Stomach (tissue), 9 donors: ENCODE measurements around the gene GNMT. TPM values are rescaled to one million over a fixed set of nuclear protein-coding genes. Genes with fewer than 3 reads are reported as not detected.
"Not testable (repeated sequence)": the region's sequence is repeated elsewhere in the genome, so short reads cannot be mapped to it uniquely, and the experiment has no call there.

Experiments used
- DNase-seq, 2 donors: peaks; one replicate each; pipeline versions ENCODE4 v3.0.0 to v3.0.0-alpha.2; 2013 to 2019
- H3K27ac ChIP-seq, 5 donors: fragments of 200-600 bp in 4 of 5; sonication (generic) in 4 of 5; one replicate each; pipeline ENCODE4 v1.5.1; 2013 to 2019; ENCODE audit warnings: mild to moderate bottlenecking in 1 of 5, moderate library complexity in 1 of 5
- H3K27me3 ChIP-seq, 3 donors: fragments of 200-600 bp; sonication (generic); one replicate each; pipeline ENCODE4 v1.5.1; 2017 to 2019; ENCODE audit warnings: mixed run types in 1 of 3
- H3K36me3 ChIP-seq, 4 donors: fragments of 200-600 bp; sonication (generic); 1 replicate in 3 of 4; 2 replicates in 1 of 4; pipeline ENCODE4 v1.5.1; 2016 to 2019
- H3K4me1 ChIP-seq, 4 donors: fragments of 200-600 bp; sonication (generic); one replicate each; pipeline ENCODE4 v1.5.1; 2016 to 2019
- H3K4me3 ChIP-seq, 4 donors: fragments of 200-600 bp; sonication (generic) in 3 of 4; one replicate each; pipeline ENCODE4 v1.5.1; 2016 to 2019; ENCODE audit warnings: mild to moderate bottlenecking in 1 of 4
- H3K9me3 ChIP-seq, 4 donors: fragments of 200-600 bp; sonication (generic); one replicate each; pipeline ENCODE4 v1.5.1; 2016 to 2019
- EP300 ChIP-seq: sonication (generic); formaldehyde crosslinking; IDR thresholded peaks from one replicate; pipeline ENCODE4 v1.6.1; 2017; ENCODE audit warnings: antibody characterized with exemption
- POLR2A ChIP-seq, 4 donors: fragments of 450-650 bp; IDR thresholded peaks; one replicate each; pipeline ENCODE4 v1.6.1; 2016; ENCODE audit warnings: antibody characterized with exemption in 4 of 4, control low read depth in 2 of 4, mild to moderate bottlenecking in 1 of 4, moderate library complexity in 1 of 4
- POLR2AphosphoS5 ChIP-seq, 3 donors: sonication (generic); formaldehyde crosslinking; IDR thresholded peaks; one replicate each; pipeline ENCODE4 v1.6.1; 2016; ENCODE audit warnings: antibody characterized with exemption in 3 of 3
- WGBS, 5 donors: extraction: QIAGEN DNeasy Blood & Tissue Kit in 3 of 5; methylation state at CpG; one replicate each; pipeline versions ENCODE4 v1.1.5 to v1.1.7; 2013 to 2018; 5-methylcytosine and 5-hydroxymethylcytosine counted together
- intact Hi-C: fragments of 100-400 bp; cut with DNase I; formaldehyde crosslinking; loops from one replicate; pipeline ENCODE4 v1.15.1; 2023; ENCODE audit warnings: low total_unique reads
- polyA plus RNA-seq, 3 donors: library from polyadenylated mRNA; stranded (reverse); fragments of 200-250 nt; gene quantifications; one replicate each; pipeline ENCODE4 v1.2.3, GENCODE V29; 2013
- total RNA-seq, 5 donors: library from RNA; depleted of rRNA; stranded (reverse); fragments of >200 nt; gene quantifications; one replicate each; pipeline versions ENCODE4 v1.1.0 to v1.2.3, GENCODE V29; 2014 to 2016
- TF ChIP-seq, protein P1 (sequence below), 7 experiments: fragments of 450-650 bp in 4 of 7; fragments of 200-600 bp in 3 of 7; sonication (generic) in 3 of 7; IDR thresholded peaks; one replicate each; pipeline ENCODE4 v1.5.1; 2016 to 2019; ENCODE audit warnings: antibody characterized with exemption in 7 of 7, control low read depth in 2 of 7, mild to moderate bottlenecking in 1 of 7
- donor health status: healthy with polysubstance abuse.
- donor health status: Bipolar disorder and iron deficiency.
- donor health status: healthy.

Gene GNMT
- total and polyA plus RNA-seq, 8 donors: 0.45 to 121 (median 17.8) TPM; not detected in 2

- Histone ChIP-seq H3K4me1 (peaks cover 0 to 8% (median 3%) of the 10 kb centered on the region in 4 donors), H3K27me3 (no peaks in the 10 kb centered on the region), H3K27ac (no peak overlapping the region), H3K9me3 (no peaks in the 10 kb centered on the region), H3K4me3 (no peak overlapping the region), H3K36me3 (peaks cover 25 to 89% (median 79%) of the 10 kb centered on the region in 4 donors)
- intact Hi-C loops: no loop called here
- no peak for DNase-seq
- TF ChIP-seq POLR2AphosphoS5 (IDR thresholded peaks at IDR 0.05): no peak
- TF ChIP-seq, protein P1, sequence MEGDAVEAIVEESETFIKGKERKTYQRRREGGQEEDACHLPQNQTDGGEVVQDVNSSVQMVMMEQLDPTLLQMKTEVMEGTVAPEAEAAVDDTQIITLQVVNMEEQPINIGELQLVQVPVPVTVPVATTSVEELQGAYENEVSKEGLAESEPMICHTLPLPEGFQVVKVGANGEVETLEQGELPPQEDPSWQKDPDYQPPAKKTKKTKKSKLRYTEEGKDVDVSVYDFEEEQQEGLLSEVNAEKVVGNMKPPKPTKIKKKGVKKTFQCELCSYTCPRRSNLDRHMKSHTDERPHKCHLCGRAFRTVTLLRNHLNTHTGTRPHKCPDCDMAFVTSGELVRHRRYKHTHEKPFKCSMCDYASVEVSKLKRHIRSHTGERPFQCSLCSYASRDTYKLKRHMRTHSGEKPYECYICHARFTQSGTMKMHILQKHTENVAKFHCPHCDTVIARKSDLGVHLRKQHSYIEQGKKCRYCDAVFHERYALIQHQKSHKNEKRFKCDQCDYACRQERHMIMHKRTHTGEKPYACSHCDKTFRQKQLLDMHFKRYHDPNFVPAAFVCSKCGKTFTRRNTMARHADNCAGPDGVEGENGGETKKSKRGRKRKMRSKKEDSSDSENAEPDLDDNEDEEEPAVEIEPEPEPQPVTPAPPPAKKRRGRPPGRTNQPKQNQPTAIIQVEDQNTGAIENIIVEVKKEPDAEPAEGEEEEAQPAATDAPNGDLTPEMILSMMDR (IDR thresholded peaks at IDR 0.05): no peak
- TF ChIP-seq EP300: no peak
- TF ChIP-seq POLR2A (IDR thresholded peaks at IDR 0.05): no peak
- 71 to 90% (median 84%) methylated on average over 7 of the region's 7 CpGs for WGBS, 5 donors
Observed at GRCh38 chr6:42942444-42942843, 18.1 kb upstream of the GNMT start.

DNA sequence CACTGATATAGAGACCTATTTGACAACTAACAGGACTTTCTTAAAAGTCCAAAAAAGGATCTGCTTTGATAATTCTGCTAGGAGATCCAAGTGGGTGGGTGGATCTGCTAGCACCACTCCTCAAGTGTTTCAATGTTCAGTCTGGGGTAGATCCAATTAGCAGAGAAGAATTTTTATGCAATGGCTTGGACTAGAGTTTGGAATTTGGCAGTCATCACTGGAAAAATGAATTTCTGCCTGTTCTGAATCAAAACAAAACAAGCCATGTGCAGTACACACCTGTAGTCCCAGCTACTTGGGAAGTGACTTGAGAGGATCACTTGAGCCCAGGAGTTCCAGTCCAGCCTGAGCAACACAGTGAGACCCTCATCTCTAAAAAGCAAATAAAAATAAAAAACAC is 12.6 kb upstream of the GNMT start:
- H3K27ac ChIP-seq: no peak overlapping the region
- peaks cover 0 to 5% (median 0%) of the 10 kb centered on the region in 4 donors for H3K4me1 ChIP-seq
- intact Hi-C loops: no loop called here
- H3K4me3 ChIP-seq: no peak overlapping the region
- DNase-seq: no peak
- TF ChIP-seq POLR2A (IDR thresholded peaks at IDR 0.05): no peak
- TF ChIP-seq POLR2AphosphoS5 (IDR thresholded peaks at IDR 0.05): no peak
- TF ChIP-seq EP300: no peak
- TF ChIP-seq, protein P1 (IDR thresholded peaks at IDR 0.05): no peak
- H3K27me3 ChIP-seq: no peaks in the 10 kb centered on the region
- H3K9me3 ChIP-seq: no peaks in the 10 kb centered on the region
- peaks cover 0 to 34% (median 26%) of the 10 kb centered on the region in 4 donors for H3K36me3 ChIP-seq

- H3K4me1 ChIP-seq: peaks cover 0 to 5% (median 0%) of the 10 kb centered on the region in 4 donors
- H3K27ac ChIP-seq: no peak overlapping the region
- WGBS, 5 donors: 89 to 98% (median 96%) methylated on average over 4 of the region's 4 CpGs
- DNase-seq: no peak
- intact Hi-C loops: no loop called here
- no peak overlapping the region for H3K4me3 ChIP-seq
- no peaks in the 10 kb centered on the region for H3K36me3 ChIP-seq
- no peaks in the 10 kb centered on the region for H3K27me3 ChIP-seq
- no peaks in the 10 kb centered on the region for H3K9me3 ChIP-seq
- TF ChIP-seq EP300 (no peak), POLR2AphosphoS5 (IDR thresholded peaks at IDR 0.05) (no peak), POLR2A (IDR thresholded peaks at IDR 0.05) (no peak)
- TF ChIP-seq, protein P1 (IDR thresholded peaks at IDR 0.05): no peak
Observed at GRCh38 chr6:42952389-42952788, 8.2 kb upstream of the GNMT start.

GRCh38 chr6:42954405-42954804 is 6.1 kb upstream of the GNMT start:
- H3K27me3 ChIP-seq, intact Hi-C loops, H3K9me3 ChIP-seq, H3K4me3 ChIP-seq, H3K36me3 ChIP-seq, DNase-seq, H3K4me1 ChIP-seq: not testable (repeated sequence)
- 12 to 53% (median 42%) methylated on average over 4 of the region's 4 CpGs for WGBS, 5 donors
- peak overlapping the region in 2 of 5 donors; percentile 16 to 73 for H3K27ac ChIP-seq

DNA sequence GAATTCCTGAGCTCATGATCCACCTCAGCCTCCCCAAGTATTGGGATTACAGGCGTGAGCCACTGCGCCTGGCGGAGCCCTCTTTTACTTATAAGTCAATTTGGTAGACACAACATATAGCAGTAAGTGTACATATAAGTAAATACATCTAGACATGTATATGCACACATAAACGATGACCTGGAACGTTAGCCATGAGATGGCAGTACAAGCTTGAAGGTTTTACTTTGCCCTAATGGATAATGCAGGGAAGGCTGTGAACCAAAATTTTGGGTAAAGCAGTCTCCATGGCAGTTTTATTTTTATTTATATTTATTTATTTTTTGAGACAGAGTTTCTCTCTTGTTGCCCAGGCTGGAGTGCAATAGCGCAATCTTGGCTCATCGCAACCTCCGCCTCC is 2.4 kb upstream of the GNMT start:
- no peak for DNase-seq
- Histone ChIP-seq H3K36me3 (peaks cover 4 to 13% (median 10%) of the 10 kb centered on the region in 4 donors), H3K4me3 (no peak overlapping the region), H3K27ac (no peak overlapping the region), H3K4me1 (peaks cover 11 to 29% (median 21%) of the 10 kb centered on the region in 4 donors), H3K9me3 (no peaks in the 10 kb centered on the region), H3K27me3 (no peaks in the 10 kb centered on the region)
- 75 to 89% (median 82%) methylated on average over 8 of the region's 8 CpGs for WGBS, 5 donors
- intact Hi-C loops: no loop called here
- TF ChIP-seq POLR2A (IDR thresholded peaks at IDR 0.05) (no peak), POLR2AphosphoS5 (IDR thresholded peaks at IDR 0.05) (no peak), EP300 (no peak)
- TF ChIP-seq, protein P1 (IDR thresholded peaks at IDR 0.05): no peak
